CD4-positive, CD25-positive, alpha-beta regulatory T cell (primary cell): ENCODE measurements around the gene SH2D2A. TPM values are rescaled to one million over a fixed set of nuclear protein-coding genes. Genes with fewer than 3 reads are reported as not detected.

Experiments used
- ATAC-seq, 2 donors: fragments of 150-1000 bp; cut with Tn5 transposase; one replicate each; pipeline ENCODE4 v1.10.0; 2021; ENCODE audit warnings: low read depth in 2 of 2, moderate number of reproducible peaks in 2 of 2, moderate library complexity in 1 of 2
- DNase-seq, 3 donors: peaks; one replicate each; pipeline versions ENCODE4 v3.0.0 to v3.0.0-alpha.2; 2012 to 2022; ENCODE audit warnings: mixed read lengths in 1 of 3
- H3K27ac ChIP-seq: one replicate; pipeline ENCODE4 v1.7.0; 2013; ENCODE audit warnings: mild to moderate bottlenecking, low read length; ENCODE audit not compliant: insufficient read depth, poor library complexity, severe bottlenecking
- H3K27me3 ChIP-seq: one replicate; pipeline ENCODE4 v1.7.0; 2013; ENCODE audit warnings: low read length; ENCODE audit not compliant: control insufficient read depth, insufficient read depth
- H3K36me3 ChIP-seq: one replicate; pipeline ENCODE4 v1.7.0; 2013; ENCODE audit warnings: mild to moderate bottlenecking, low read length, moderate library complexity; ENCODE audit not compliant: control insufficient read depth, insufficient read depth
- H3K4me1 ChIP-seq: 2 replicates; pipeline ENCODE4 v1.7.0; 2013; ENCODE audit warnings: mild to moderate bottlenecking, low read length; ENCODE audit not compliant: insufficient read depth, control insufficient read depth, poor library complexity, severe bottlenecking
- H3K4me3 ChIP-seq: one replicate; pipeline ENCODE4 v1.7.0; 2013; ENCODE audit warnings: low read depth, mild to moderate bottlenecking, low read length, moderate library complexity
- H3K9me3 ChIP-seq, 2 experiments: 1 replicate in 1 of 2; 2 replicates in 1 of 2; pipeline ENCODE4 v1.7.0; 2013; ENCODE audit warnings: low read length in 2 of 2, mild to moderate bottlenecking in 1 of 2, moderate library complexity in 1 of 2; ENCODE audit not compliant: control insufficient read depth in 2 of 2
- H3K27ac Mint-ChIP-seq, 3 donors: one replicate each; pipeline ENCODE4 v1.8.0; 2020 to 2022; ENCODE audit warnings: mild to moderate bottlenecking in 3 of 3, mixed read lengths in 3 of 3, moderate library complexity in 2 of 3
- H3K27me3 Mint-ChIP-seq: one replicate; pipeline ENCODE4 v1.8.0; 2022; ENCODE audit warnings: mild to moderate bottlenecking, mixed read lengths
- H3K36me3 Mint-ChIP-seq: one replicate; pipeline ENCODE4 v1.8.0; 2020; ENCODE audit warnings: mixed read lengths
- H3K4me1 Mint-ChIP-seq, 4 donors: one replicate each; pipeline ENCODE4 v1.8.0; 2020 to 2022; ENCODE audit warnings: mixed read lengths in 4 of 4, mild to moderate bottlenecking in 1 of 4
- H3K4me3 Mint-ChIP-seq, 4 donors: one replicate each; pipeline ENCODE4 v1.8.0; 2020 to 2022; ENCODE audit warnings: mild to moderate bottlenecking in 4 of 4, mixed read lengths in 4 of 4, moderate library complexity in 3 of 4
- H3K9me3 Mint-ChIP-seq, 7 donors: one replicate each; pipeline ENCODE4 v1.8.0; 2020 to 2022; ENCODE audit warnings: mixed read lengths in 7 of 7, mild to moderate bottlenecking in 3 of 7, moderate library complexity in 2 of 7
- polyA plus RNA-seq, 4 donors: library from polyadenylated mRNA; unstranded; fragments of 300-500 nt; fragmentation: Illumina TruSeq; gene quantifications; one replicate each; pipeline ENCODE4 v1.2.3, GENCODE V29; 2021
- total RNA-seq: library from RNA; stranded (reverse); gene quantifications from one replicate; pipeline ENCODE4 v1.2.3, GENCODE V29; 2022

The SH2D2A gene
- total and polyA plus RNA-seq, 5 donors from 2014 or later = 27.3 to 158 (median 31.5) TPM

- H3K27me3 ChIP-seq = no peaks in the 10 kb centered on the region
- Mint-ChIP-seq H3K27me3 (no peaks in the 10 kb centered on the region), H3K36me3 (peaks cover 18% of the 10 kb centered on the region), H3K4me3 (peak overlapping the region in 1 of 4 donors; percentile 44), H3K4me1 (peaks cover 23 to 56% (median 48%) of the 10 kb centered on the region in 4 donors), H3K9me3 (no peaks in the 10 kb centered on the region), H3K27ac (peak overlapping the region; percentile 2 to 57 (median 32))
- no peak for ATAC-seq
- no peaks in the 10 kb centered on the region for H3K9me3 ChIP-seq
- H3K27ac ChIP-seq = no peak overlapping the region
- no peak overlapping the region for H3K4me3 ChIP-seq
- DNase-seq = no peak
- peaks cover 23% of the 10 kb centered on the region for H3K36me3 ChIP-seq
- H3K4me1 ChIP-seq = peaks cover 27% of the 10 kb centered on the region
Observed at GRCh38 chr1:156777573-156777972, 39.1 kb downstream of the SH2D2A start.

DNA sequence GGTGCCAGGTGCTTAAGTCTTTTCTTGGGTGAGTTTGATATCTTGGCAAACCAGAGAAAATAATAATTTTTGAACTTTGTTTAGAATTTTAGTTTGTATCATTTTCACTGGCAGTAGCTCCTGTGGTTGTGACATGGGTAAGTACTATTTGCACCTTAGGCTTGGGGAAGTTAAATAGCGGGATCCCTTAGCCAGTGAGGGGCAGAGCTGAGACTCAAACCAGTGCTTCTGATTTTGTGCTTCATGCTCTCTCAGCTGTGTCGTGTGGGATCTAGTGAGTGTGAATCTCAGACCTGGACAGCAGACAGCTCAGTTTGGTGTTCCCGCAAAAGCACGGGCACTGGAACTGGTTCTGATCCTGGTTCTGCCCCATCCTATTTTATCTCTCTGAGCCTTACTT, 39.7 kb downstream of the SH2D2A start:
- H3K27ac Mint-ChIP-seq = peak overlapping the region in 2 of 3 donors; percentile 5 to 32
- H3K36me3 Mint-ChIP-seq = peaks cover 12% of the 10 kb centered on the region
- Histone ChIP-seq H3K4me1 (peaks cover 27% of the 10 kb centered on the region), H3K4me3 (no peak overlapping the region), H3K9me3 (no peaks in the 10 kb centered on the region), H3K36me3 (peaks cover 17% of the 10 kb centered on the region), H3K27me3 (no peaks in the 10 kb centered on the region), H3K27ac (no peak overlapping the region)
- H3K27me3 Mint-ChIP-seq = no peaks in the 10 kb centered on the region
- H3K4me3 Mint-ChIP-seq = no peak overlapping the region
- DNase-seq = no peak
- H3K9me3 Mint-ChIP-seq = no peaks in the 10 kb centered on the region
- ATAC-seq = no peak
- H3K4me1 Mint-ChIP-seq = peaks cover 17 to 57% (median 50%) of the 10 kb centered on the region in 4 donors

GRCh38 chr1:156775799-156776198, 40.8 kb downstream of the SH2D2A start:
- peak overlapping the region in 1 of 4 donors; percentile 45 for H3K4me3 Mint-ChIP-seq

DNA sequence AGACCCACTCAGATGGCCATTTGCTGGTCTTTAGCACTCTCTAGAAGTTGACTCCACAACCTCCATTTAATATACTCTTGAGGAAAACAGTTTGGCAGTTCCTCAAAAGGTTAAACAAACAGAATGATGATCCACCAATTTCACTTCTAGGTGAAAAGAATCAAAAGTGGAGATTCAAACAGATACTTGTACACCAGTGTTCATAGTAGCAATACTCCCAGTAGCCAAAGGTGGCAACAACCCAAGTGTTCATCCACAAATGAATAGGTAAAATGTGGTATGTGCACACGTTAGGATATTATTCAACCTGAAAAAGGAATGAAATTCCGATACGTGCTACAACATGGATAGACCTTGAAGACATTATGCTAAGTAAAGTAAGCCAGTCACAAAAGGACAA, 43.0 kb downstream of the SH2D2A start:
- Histone ChIP-seq H3K4me3 (no peak overlapping the region), H3K27me3 (no peaks in the 10 kb centered on the region), H3K27ac (no peak overlapping the region), H3K4me1 (peaks cover 53% of the 10 kb centered on the region), H3K9me3 (no peaks in the 10 kb centered on the region), H3K36me3 (peaks cover 22% of the 10 kb centered on the region)
- Mint-ChIP-seq H3K36me3 (peaks cover 18% of the 10 kb centered on the region), H3K27ac (peak overlapping the region in 1 of 3 donors; percentile 47), H3K4me3 (peak overlapping the region in 1 of 4 donors; percentile 60), H3K27me3 (no peaks in the 10 kb centered on the region), H3K9me3 (no peaks in the 10 kb centered on the region), H3K4me1 (peaks cover 24 to 76% (median 56%) of the 10 kb centered on the region in 4 donors)
- DNase-seq (peak in 1 of 3 donors; percentile 29), ATAC-seq (no peak)

More at GRCh38 chr1:156775799-156776198, 40.8 kb downstream of the SH2D2A start:
- H3K36me3 Mint-ChIP-seq = peaks cover 8% of the 10 kb centered on the region
- ATAC-seq (no peak), DNase-seq (no peak)
- H3K27ac Mint-ChIP-seq = peak overlapping the region in 1 of 3 donors; percentile 47
- Histone ChIP-seq H3K9me3 (no peaks in the 10 kb centered on the region), H3K4me3 (no peak overlapping the region), H3K27me3 (no peaks in the 10 kb centered on the region), H3K4me1 (peaks cover 33% of the 10 kb centered on the region), H3K27ac (no peak overlapping the region), H3K36me3 (peaks cover 20% of the 10 kb centered on the region)
- H3K4me1 Mint-ChIP-seq = peaks cover 15 to 57% (median 46%) of the 10 kb centered on the region in 4 donors
- H3K27me3 Mint-ChIP-seq = no peaks in the 10 kb centered on the region
- H3K9me3 Mint-ChIP-seq = no peaks in the 10 kb centered on the region

GRCh38 chr1:156772728-156773497, 43.7 kb downstream of the SH2D2A start:
- H3K36me3 ChIP-seq = peaks cover 22% of the 10 kb centered on the region
- H3K27ac ChIP-seq = no peak overlapping the region
- peaks cover 25 to 76% (median 54%) of the 10 kb centered on the region in 4 donors for H3K4me1 Mint-ChIP-seq
- H3K4me3 Mint-ChIP-seq = peak overlapping the region in 1 of 4 donors; percentile 60
- no peak overlapping the region for H3K4me3 ChIP-seq
- no peaks in the 10 kb centered on the region for H3K9me3 ChIP-seq
- peaks cover 58% of the 10 kb centered on the region for H3K4me1 ChIP-seq
- DNase-seq (no peak), ATAC-seq (no peak)
- no peaks in the 10 kb centered on the region for H3K9me3 Mint-ChIP-seq
- H3K27ac Mint-ChIP-seq = peak overlapping the region; percentile 1 to 50 (median 47)
- H3K27me3 Mint-ChIP-seq = no peaks in the 10 kb centered on the region
- H3K36me3 Mint-ChIP-seq = peaks cover 21% of the 10 kb centered on the region
- no peaks in the 10 kb centered on the region for H3K27me3 ChIP-seq

DNA sequence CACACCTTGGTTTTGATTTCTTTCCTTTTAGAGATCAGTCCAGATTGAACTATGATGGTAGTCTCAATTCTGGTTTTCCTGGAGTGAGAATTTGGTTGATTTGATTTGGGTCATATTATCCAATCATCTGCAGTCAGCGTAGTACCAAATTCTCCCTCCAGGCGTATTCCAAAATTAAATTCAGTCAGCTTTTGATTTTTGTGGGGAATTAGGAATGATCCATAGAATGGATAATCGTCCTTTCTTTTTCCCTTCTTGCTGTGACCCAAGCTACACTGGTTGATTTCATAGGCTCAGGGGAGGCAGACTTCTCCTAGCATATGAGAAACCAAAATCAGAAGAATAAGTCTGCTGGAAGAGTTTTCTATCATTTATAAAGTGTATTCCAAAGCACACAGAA, 44.4 kb downstream of the SH2D2A start:
- Histone ChIP-seq H3K36me3 (peaks cover 22% of the 10 kb centered on the region), H3K4me1 (peaks cover 54% of the 10 kb centered on the region), H3K4me3 (no peak overlapping the region), H3K9me3 (no peaks in the 10 kb centered on the region), H3K27me3 (no peaks in the 10 kb centered on the region), H3K27ac (no peak overlapping the region)
- H3K27me3 Mint-ChIP-seq = no peaks in the 10 kb centered on the region
- peaks cover 21 to 70% (median 48%) of the 10 kb centered on the region in 4 donors for H3K4me1 Mint-ChIP-seq
- peak overlapping the region in 1 of 3 donors; percentile 47 for H3K27ac Mint-ChIP-seq
- H3K36me3 Mint-ChIP-seq = peaks cover 21% of the 10 kb centered on the region
- ATAC-seq (no peak), DNase-seq (no peak)
- no peaks in the 10 kb centered on the region for H3K9me3 Mint-ChIP-seq
- peak overlapping the region in 1 of 4 donors; percentile 60 for H3K4me3 Mint-ChIP-seq

DNA sequence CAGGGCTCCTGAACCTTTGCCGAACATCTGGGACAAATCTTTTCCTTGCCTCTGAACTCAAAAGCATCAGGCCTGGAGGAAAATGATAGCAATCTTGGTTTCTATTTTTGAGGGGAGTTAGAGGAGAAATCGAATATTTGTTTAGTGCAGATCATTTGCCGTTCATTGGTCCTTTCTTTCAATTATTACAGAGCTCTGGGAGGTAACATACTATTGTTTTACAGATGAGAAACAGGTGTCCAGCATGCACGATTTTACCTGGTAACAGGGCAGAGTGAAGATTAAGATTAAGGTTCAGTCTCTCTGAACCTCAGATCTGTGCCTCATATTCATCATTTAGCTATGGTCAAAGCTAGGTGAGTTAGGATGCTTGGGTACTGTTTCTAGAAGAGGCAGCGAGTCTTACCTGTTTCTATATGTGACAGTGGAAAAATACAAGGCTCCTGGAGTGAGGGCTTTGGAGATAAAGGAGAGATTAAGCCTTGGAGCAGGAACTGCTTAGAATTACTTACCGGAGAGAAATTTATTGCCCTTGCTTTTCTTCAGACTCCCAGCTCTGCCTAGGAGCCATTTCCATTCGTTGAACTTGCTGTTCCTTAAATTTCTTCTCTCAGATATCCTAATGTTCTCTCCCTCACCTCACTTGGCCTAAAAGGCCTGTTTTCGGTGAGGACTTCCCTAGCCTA, 47.9 kb downstream of the SH2D2A start:
- peak overlapping the region in 1 of 3 donors; percentile 82 for H3K27ac Mint-ChIP-seq
- H3K4me3 ChIP-seq = peak overlapping the region; percentile 83

More for the DNA sequence above, 47.9 kb downstream of the SH2D2A start:
- H3K27me3 ChIP-seq = no peaks in the 10 kb centered on the region
- no peaks in the 10 kb centered on the region for H3K27me3 Mint-ChIP-seq
- peaks cover 17 to 52% (median 38%) of the 10 kb centered on the region in 4 donors for H3K4me1 Mint-ChIP-seq
- H3K36me3 Mint-ChIP-seq = peaks cover 21% of the 10 kb centered on the region
- H3K27ac ChIP-seq = peak overlapping the region; percentile 98
- no peak for DNase-seq
- H3K9me3 Mint-ChIP-seq = no peaks in the 10 kb centered on the region
- no peak for ATAC-seq
- H3K4me3 Mint-ChIP-seq = peak overlapping the region in 1 of 4 donors; percentile 91
- H3K36me3 ChIP-seq = peaks cover 20% of the 10 kb centered on the region
- peaks cover 57% of the 10 kb centered on the region for H3K4me1 ChIP-seq
- no peaks in the 10 kb centered on the region for H3K9me3 ChIP-seq
